Right renal pelvis (tissue), 4 donors: ENCODE results near the gene WDR70. TPM values are rescaled to one million over a fixed set of nuclear protein-coding genes. Genes with fewer than 3 reads are reported as not detected.

ENCODE experiments used
- DNase-seq, 4 donors: peaks; one replicate each; pipeline ENCODE4 v3.0.0-alpha.2; 2013; ENCODE audit warnings: low read depth in 4 of 4, low spot score in 3 of 4, missing footprints in 1 of 4
- polyA plus RNA-seq, 4 donors: library from polyadenylated mRNA; unstranded; fragments of 120-200 nt; gene quantifications; one replicate each; pipeline ENCODE4 v1.2.1, GENCODE V29; 2013; ENCODE audit not compliant: insufficient read length in 4 of 4

Gene WDR70
- polyA plus RNA-seq, 4 donors = 50.6 to 58.5 (median 53.9) TPM

- DNase-seq = no peak
Observed at GRCh38 chr5:37716405-37716804, 337.3 kb downstream of the WDR70 start.

GRCh38 chr5:37717276-37717612 is 338.1 kb downstream of the WDR70 start:
- no peak for DNase-seq

GRCh38 chr5:37717613-37718431 is 338.7 kb downstream of the WDR70 start:
- peak; percentile 75 to 87 (median 82) for DNase-seq

- no peak for DNase-seq
Observed at GRCh38 chr5:37720550-37720952, 341.4 kb downstream of the WDR70 start.

- DNase-seq = no peak
Observed at GRCh38 chr5:37721447-37721871, 342.3 kb downstream of the WDR70 start.

GRCh38 chr5:37722236-37723161 is 343.4 kb downstream of the WDR70 start:
- no peak for DNase-seq

GRCh38 chr5:37723162-37723961 is 344.2 kb downstream of the WDR70 start:
- DNase-seq = no peak

GRCh38 chr5:37724395-37725125 is 345.4 kb downstream of the WDR70 start:
- no peak for DNase-seq

- no peak for DNase-seq
Observed at GRCh38 chr5:37725185-37725584, 346.1 kb downstream of the WDR70 start.

GRCh38 chr5:37727238-37727637 is 348.1 kb downstream of the WDR70 start:
- DNase-seq = no peak

- DNase-seq = no peak
Observed at GRCh38 chr5:37730896-37731455, 351.9 kb downstream of the WDR70 start.

GRCh38 chr5:37734114-37734513 is 355.0 kb downstream of the WDR70 start:
- DNase-seq = no peak

- no peak for DNase-seq
Observed at GRCh38 chr5:37735649-37736347, 356.7 kb downstream of the WDR70 start.

- no peak for DNase-seq
Observed at GRCh38 chr5:37736397-37736796, 357.3 kb downstream of the WDR70 start.

- DNase-seq = no peak
Observed at GRCh38 chr5:37737326-37738056, 358.4 kb downstream of the WDR70 start.

GRCh38 chr5:37738057-37738691 is 359.1 kb downstream of the WDR70 start:
- DNase-seq = no peak

GRCh38 chr5:37738865-37739488 is 359.9 kb downstream of the WDR70 start:
- no peak for DNase-seq
